WTC11 (cell line): ENCODE measurements around the gene DOP1B. TPM values are rescaled to one million over a fixed set of nuclear protein-coding genes. Genes with fewer than 3 reads are reported as not detected.

Source experiments
- ATAC-seq: fragments of 200-7000 bp; cut with Tn5 transposase; 2 replicates; pipeline ENCODE4 v1.10.0; 2021; ENCODE audit warnings: mild to moderate bottlenecking, moderate library complexity
- CTCF ChIA-PET: fragments of 300-600 bp; sonication (Branson Sonifier 250); formaldehyde crosslinking; loops from one replicate; lab custom pipeline; 2021; ENCODE audit warnings: antibody characterized with exemption; lab: Charles Lee
- POLR2A ChIA-PET: fragments of 350-600 bp; sonication (Branson Sonifier 250); formaldehyde crosslinking; loops from one replicate; lab custom pipeline; 2021; ENCODE audit warnings: antibody characterized with exemption; lab: Charles Lee
- DNase-seq: peaks from one replicate; pipeline ENCODE4 v3.0.0; 2021; ENCODE audit warnings: low spot score
- H3K27ac Mint-ChIP-seq: 2 replicates; pipeline ENCODE4 v1.8.0; 2021; ENCODE audit warnings: mixed read lengths
- H3K27me3 Mint-ChIP-seq: 2 replicates; pipeline ENCODE4 v1.8.0; 2021; ENCODE audit warnings: low read depth, mild to moderate bottlenecking, moderate library complexity, mixed read lengths
- H3K36me3 Mint-ChIP-seq: 2 replicates; pipeline ENCODE4 v1.8.0; 2021; ENCODE audit warnings: mixed read lengths
- H3K4me1 Mint-ChIP-seq: 2 replicates; pipeline ENCODE4 v1.8.0; 2022; ENCODE audit warnings: mixed read lengths
- H3K4me3 Mint-ChIP-seq: 2 replicates; pipeline ENCODE4 v1.8.0; 2021; ENCODE audit warnings: mild to moderate bottlenecking, moderate library complexity, mixed read lengths
- H3K9me3 Mint-ChIP-seq: 2 replicates; pipeline ENCODE4 v1.8.0; 2021; ENCODE audit warnings: mixed read lengths
- CREB1 ChIP-seq: sonication (generic); formaldehyde crosslinking; IDR thresholded peaks from 2 replicates; pipeline ENCODE4 v1.8.0; 2023; ENCODE audit warnings: mild to moderate bottlenecking, missing genetic modification reagents
- EMX1 ChIP-seq: fragments of 250-450 bp; sonication (Bioruptor Pico); IDR thresholded peaks from 2 replicates; pipeline ENCODE4 v1.8.0; 2021; ENCODE audit warnings: mild to moderate bottlenecking
- ESRRA ChIP-seq: sonication (generic); formaldehyde crosslinking; IDR thresholded peaks from 2 replicates; pipeline ENCODE4 v1.8.1; 2022; ENCODE audit warnings: mild to moderate bottlenecking, missing genetic modification reagents, borderline replicate concordance
- FOXJ3 ChIP-seq: sonication (generic); formaldehyde crosslinking; IDR thresholded peaks from 2 replicates; pipeline ENCODE4 v1.9.0; 2021; ENCODE audit warnings: missing genetic modification reagents, mild to moderate bottlenecking, borderline replicate concordance
- FOXK1 ChIP-seq: sonication (generic); formaldehyde crosslinking; IDR thresholded peaks from 2 replicates; pipeline ENCODE4 v1.8.0; 2022; ENCODE audit warnings: mild to moderate bottlenecking, moderate library complexity, missing genetic modification reagents
- GRHL2 ChIP-seq: fragments of 250-450 bp; sonication (Bioruptor Pico); IDR thresholded peaks from 2 replicates; pipeline ENCODE4 v1.8.0; 2022; ENCODE audit warnings: mild to moderate bottlenecking, moderate library complexity; ENCODE audit not compliant: insufficient replicate concordance, severe bottlenecking
- GTF2I ChIP-seq: fragments of 250-450 bp; sonication (Bioruptor Pico); conservative IDR thresholded peaks from 2 replicates; pipeline ENCODE4 v1.4.0; 2021; ENCODE audit warnings: mild to moderate bottlenecking
- KAT7 ChIP-seq: sonication (generic); formaldehyde crosslinking; IDR thresholded peaks from 2 replicates; pipeline ENCODE4 v1.8.1; 2023; ENCODE audit warnings: missing genetic modification reagents, mild to moderate bottlenecking, borderline replicate concordance
- NFE2L1 ChIP-seq: sonication (generic); formaldehyde crosslinking; IDR thresholded peaks from 2 replicates; pipeline ENCODE4 v1.8.1; 2023; ENCODE audit warnings: missing genetic modification reagents
- NFYB ChIP-seq: sonication (generic); formaldehyde crosslinking; conservative IDR thresholded peaks from 2 replicates; pipeline ENCODE4 v1.8.0; 2022; ENCODE audit warnings: low read depth, missing genetic modification reagents
- SMAD4 ChIP-seq: sonication (generic); formaldehyde crosslinking; IDR thresholded peaks from 2 replicates; pipeline ENCODE4 v1.8.0; 2022; ENCODE audit warnings: mild to moderate bottlenecking, missing genetic modification reagents
- SOX15 ChIP-seq: fragments of 250-450 bp; sonication (Bioruptor Pico); IDR thresholded peaks from 2 replicates; pipeline ENCODE4 v1.9.0; 2021; ENCODE audit warnings: mild to moderate bottlenecking
- SP1 ChIP-seq: sonication (generic); formaldehyde crosslinking; conservative IDR thresholded peaks from 2 replicates; pipeline ENCODE4 v1.8.1; 2022; ENCODE audit warnings: missing genetic modification reagents
- TEAD1 ChIP-seq: sonication (generic); formaldehyde crosslinking; IDR thresholded peaks from 2 replicates; pipeline ENCODE4 v1.8.0; 2022; ENCODE audit warnings: mild to moderate bottlenecking, missing genetic modification reagents
- TP53 ChIP-seq: sonication (generic); formaldehyde crosslinking; IDR thresholded peaks from 2 replicates; pipeline ENCODE4 v1.8.1; 2023; ENCODE audit warnings: mild to moderate bottlenecking, missing genetic modification reagents
- ZNF138 ChIP-seq: sonication (generic); formaldehyde crosslinking; conservative IDR thresholded peaks from 2 replicates; pipeline ENCODE4 v1.8.1; 2022; ENCODE audit warnings: mild to moderate bottlenecking, moderate library complexity, missing genetic modification reagents
- ZNF263 ChIP-seq: sonication (generic); formaldehyde crosslinking; IDR thresholded peaks from 2 replicates; pipeline ENCODE4 v1.8.1; 2022; ENCODE audit warnings: low read depth, mild to moderate bottlenecking, moderate library complexity, missing genetic modification reagents
- ZNF396 ChIP-seq: fragments of 250-450 bp; sonication (Bioruptor Pico); IDR thresholded peaks from 2 replicates; pipeline ENCODE4 v1.8.0; 2021; ENCODE audit warnings: mild to moderate bottlenecking, moderate library complexity, borderline replicate concordance
- ZNF423 ChIP-seq: fragments of 250-450 bp; sonication (Bioruptor Pico); IDR thresholded peaks from 2 replicates; pipeline ENCODE4 v2.1.2; 2022; ENCODE audit warnings: mild to moderate bottlenecking, moderate library complexity
- total RNA-seq: library from RNA; stranded (reverse); gene quantifications from 3 replicates; pipeline ENCODE4 v1.2.3, GENCODE V29; 2021
- TF ChIP-seq, protein P1 (sequence below): sonication (generic); formaldehyde crosslinking; IDR thresholded peaks from 2 replicates; pipeline ENCODE4 v1.8.0; 2022; ENCODE audit warnings: missing genetic modification reagents
- TF ChIP-seq, protein P2 (sequence below): sonication (generic); formaldehyde crosslinking; IDR thresholded peaks from 2 replicates; pipeline ENCODE4 v1.8.1; 2023; ENCODE audit warnings: mild to moderate bottlenecking, moderate library complexity, missing genetic modification reagents
- TF ChIP-seq, protein P3 (sequence below): fragments of 250-450 bp; sonication (Bioruptor Pico); IDR thresholded peaks from 2 replicates; pipeline ENCODE4 v1.9.0; 2021; ENCODE audit warnings: moderate library complexity, mild to moderate bottlenecking, inconsistent platforms, borderline replicate concordance
- TF ChIP-seq, protein P4 (sequence below): fragments of 250-450 bp; sonication (Bioruptor Pico); IDR thresholded peaks from 2 replicates; pipeline ENCODE4 v1.9.0; 2021; ENCODE audit warnings: mild to moderate bottlenecking
- TF ChIP-seq, protein P5 (sequence below): sonication (generic); formaldehyde crosslinking; IDR thresholded peaks from 2 replicates; pipeline ENCODE4 v1.8.1; 2022; ENCODE audit warnings: low read depth, missing genetic modification reagents, borderline replicate concordance

DOP1B gene
- total RNA-seq, 1 experiment from 2014 or later: 11.4 TPM

DNA sequence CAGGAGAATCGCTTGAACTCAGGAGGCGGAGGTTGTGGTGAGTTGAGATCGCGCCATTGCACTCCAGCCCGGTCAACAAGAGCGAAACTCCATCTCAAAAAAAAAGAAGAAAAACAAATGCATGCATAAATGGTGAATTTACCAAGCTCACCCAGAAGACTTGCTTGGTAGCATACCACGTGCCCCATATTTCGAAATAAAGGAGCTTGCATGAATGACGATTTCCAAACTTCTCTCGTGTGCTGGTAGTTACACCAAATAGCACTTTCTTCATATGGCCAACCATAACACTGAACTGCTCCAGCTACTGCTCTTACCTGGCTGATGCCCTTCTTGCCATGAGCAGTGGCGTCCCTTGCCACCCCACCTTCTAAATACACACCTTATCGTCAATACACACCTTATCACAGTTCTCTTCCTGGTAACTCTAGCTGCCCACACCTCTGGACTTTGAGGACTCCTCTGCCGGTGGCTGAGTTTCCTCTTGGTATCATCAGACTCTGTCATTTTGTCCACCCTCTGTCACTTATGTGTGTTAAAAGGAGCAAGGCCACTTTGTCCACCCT lies 2.8 kb downstream of the DOP1B start:
- CTCF ChIA-PET: no interaction called here
- ATAC-seq (no peak), DNase-seq (no peak)
- Mint-ChIP-seq H3K4me1 (peaks cover 9% of the 10 kb centered on the region), H3K36me3 (no peaks in the 10 kb centered on the region), H3K27me3 (peaks cover 30% of the 10 kb centered on the region), H3K4me3 (no peak overlapping the region), H3K9me3 (no peaks in the 10 kb centered on the region), H3K27ac (no peak overlapping the region)
- POLR2A ChIA-PET: interaction anchor here (0.5 kb wide), 1 partner anchor 160 kb away, joined by 3 read pairs; the partner anchor contains the start of gene MORC3
- TF ChIP-seq, protein P1, sequence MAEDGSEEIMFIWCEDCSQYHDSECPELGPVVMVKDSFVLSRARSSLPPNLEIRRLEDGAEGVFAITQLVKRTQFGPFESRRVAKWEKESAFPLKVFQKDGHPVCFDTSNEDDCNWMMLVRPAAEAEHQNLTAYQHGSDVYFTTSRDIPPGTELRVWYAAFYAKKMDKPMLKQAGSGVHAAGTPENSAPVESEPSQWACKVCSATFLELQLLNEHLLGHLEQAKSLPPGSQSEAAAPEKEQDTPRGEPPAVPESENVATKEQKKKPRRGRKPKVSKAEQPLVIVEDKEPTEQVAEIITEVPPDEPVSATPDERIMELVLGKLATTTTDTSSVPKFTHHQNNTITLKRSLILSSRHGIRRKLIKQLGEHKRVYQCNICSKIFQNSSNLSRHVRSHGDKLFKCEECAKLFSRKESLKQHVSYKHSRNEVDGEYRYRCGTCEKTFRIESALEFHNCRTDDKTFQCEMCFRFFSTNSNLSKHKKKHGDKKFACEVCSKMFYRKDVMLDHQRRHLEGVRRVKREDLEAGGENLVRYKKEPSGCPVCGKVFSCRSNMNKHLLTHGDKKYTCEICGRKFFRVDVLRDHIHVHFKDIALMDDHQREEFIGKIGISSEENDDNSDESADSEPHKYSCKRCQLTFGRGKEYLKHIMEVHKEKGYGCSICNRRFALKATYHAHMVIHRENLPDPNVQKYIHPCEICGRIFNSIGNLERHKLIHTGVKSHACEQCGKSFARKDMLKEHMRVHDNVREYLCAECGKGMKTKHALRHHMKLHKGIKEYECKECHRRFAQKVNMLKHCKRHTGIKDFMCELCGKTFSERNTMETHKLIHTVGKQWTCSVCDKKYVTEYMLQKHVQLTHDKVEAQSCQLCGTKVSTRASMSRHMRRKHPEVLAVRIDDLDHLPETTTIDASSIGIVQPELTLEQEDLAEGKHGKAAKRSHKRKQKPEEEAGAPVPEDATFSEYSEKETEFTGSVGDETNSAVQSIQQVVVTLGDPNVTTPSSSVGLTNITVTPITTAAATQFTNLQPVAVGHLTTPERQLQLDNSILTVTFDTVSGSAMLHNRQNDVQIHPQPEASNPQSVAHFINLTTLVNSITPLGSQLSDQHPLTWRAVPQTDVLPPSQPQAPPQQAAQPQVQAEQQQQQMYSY: no peak
- TF ChIP-seq FOXJ3 (CRISPR knock-in tag): no peak
- no peak for TF ChIP-seq ZNF396 (CRISPR knock-in tag)
- no peak for TF ChIP-seq TP53 (CRISPR knock-in tag)
- no peak for TF ChIP-seq EMX1 (CRISPR knock-in tag)
- TF ChIP-seq, protein P2, sequence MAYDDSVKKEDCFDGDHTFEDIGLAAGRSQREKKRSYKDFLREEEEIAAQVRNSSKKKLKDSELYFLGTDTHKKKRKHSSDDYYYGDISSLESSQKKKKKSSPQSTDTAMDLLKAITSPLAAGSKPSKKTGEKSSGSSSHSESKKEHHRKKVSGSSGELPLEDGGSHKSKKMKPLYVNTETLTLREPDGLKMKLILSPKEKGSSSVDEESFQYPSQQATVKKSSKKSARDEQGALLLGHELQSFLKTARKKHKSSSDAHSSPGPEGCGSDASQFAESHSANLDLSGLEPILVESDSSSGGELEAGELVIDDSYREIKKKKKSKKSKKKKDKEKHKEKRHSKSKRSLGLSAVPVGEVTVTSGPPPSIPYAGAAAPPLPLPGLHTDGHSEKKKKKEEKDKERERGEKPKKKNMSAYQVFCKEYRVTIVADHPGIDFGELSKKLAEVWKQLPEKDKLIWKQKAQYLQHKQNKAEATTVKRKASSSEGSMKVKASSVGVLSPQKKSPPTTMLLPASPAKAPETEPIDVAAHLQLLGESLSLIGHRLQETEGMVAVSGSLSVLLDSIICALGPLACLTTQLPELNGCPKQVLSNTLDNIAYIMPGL (CRISPR knock-in tag): no peak
- no peak for TF ChIP-seq KAT7 (CRISPR knock-in tag)
- no peak for TF ChIP-seq ZNF138 (CRISPR knock-in tag)
- TF ChIP-seq, protein P3, sequence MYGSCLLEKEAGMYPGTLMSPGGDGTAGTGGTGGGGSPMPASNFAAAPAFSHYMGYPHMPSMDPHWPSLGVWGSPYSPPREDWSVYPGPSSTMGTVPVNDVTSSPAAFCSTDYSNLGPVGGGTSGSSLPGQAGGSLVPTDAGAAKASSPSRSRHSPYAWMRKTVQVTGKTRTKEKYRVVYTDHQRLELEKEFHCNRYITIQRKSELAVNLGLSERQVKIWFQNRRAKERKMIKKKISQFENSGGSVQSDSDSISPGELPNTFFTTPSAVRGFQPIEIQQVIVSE: no peak
- TF ChIP-seq NFE2L1 (CRISPR knock-in tag): no peak
- no peak for TF ChIP-seq GRHL2
- TF ChIP-seq, protein P4, sequence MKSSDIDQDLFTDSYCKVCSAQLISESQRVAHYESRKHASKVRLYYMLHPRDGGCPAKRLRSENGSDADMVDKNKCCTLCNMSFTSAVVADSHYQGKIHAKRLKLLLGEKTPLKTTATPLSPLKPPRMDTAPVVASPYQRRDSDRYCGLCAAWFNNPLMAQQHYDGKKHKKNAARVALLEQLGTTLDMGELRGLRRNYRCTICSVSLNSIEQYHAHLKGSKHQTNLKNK: no peak
- TF ChIP-seq TEAD1 (CRISPR knock-in tag): no peak
- TF ChIP-seq SP1: no peak
- TF ChIP-seq CREB1 (CRISPR knock-in tag): no peak
- no peak for TF ChIP-seq GTF2I (CRISPR knock-in tag)
- TF ChIP-seq ZNF423 (CRISPR knock-in tag): no peak
- no peak for TF ChIP-seq SOX15 (CRISPR knock-in tag)

DNA sequence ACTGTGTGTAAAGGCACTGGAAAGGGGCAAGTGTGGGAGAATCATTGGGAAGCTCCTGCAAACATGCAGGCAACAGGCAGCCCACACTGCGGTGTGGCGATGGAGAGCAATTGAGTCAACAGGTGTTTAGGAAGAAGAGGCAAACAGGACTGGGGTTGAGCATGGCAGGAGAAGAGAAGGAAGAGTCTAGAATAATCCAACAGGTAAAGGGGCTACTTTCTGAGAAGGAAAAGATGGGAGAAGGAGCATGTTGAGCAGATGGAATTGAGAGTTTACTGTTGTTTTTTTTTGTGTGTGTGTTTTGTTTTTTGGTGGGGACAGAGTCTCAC lies 4.2 kb downstream of the DOP1B start:
- ATAC-seq (no peak), DNase-seq (no peak)
- TF ChIP-seq ESRRA (CRISPR knock-in tag) (no peak), SMAD4 (CRISPR knock-in tag) (no peak), FOXK1 (CRISPR knock-in tag) (no peak), NFYB (CRISPR knock-in tag) (no peak), ZNF138 (CRISPR knock-in tag) (no peak), ZNF263 (no peak), CREB1 (CRISPR knock-in tag) (no peak)
- TF ChIP-seq, protein P5, sequence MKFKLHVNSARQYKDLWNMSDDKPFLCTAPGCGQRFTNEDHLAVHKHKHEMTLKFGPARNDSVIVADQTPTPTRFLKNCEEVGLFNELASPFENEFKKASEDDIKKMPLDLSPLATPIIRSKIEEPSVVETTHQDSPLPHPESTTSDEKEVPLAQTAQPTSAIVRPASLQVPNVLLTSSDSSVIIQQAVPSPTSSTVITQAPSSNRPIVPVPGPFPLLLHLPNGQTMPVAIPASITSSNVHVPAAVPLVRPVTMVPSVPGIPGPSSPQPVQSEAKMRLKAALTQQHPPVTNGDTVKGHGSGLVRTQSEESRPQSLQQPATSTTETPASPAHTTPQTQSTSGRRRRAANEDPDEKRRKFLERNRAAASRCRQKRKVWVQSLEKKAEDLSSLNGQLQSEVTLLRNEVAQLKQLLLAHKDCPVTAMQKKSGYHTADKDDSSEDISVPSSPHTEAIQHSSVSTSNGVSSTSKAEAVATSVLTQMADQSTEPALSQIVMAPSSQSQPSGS (CRISPR knock-in tag): no peak
- no peaks in the 10 kb centered on the region for H3K36me3 Mint-ChIP-seq
- H3K27me3 Mint-ChIP-seq: peaks cover 16% of the 10 kb centered on the region
- H3K4me3 Mint-ChIP-seq: no peak overlapping the region
- POLR2A ChIA-PET: no interaction called here
- CTCF ChIA-PET: no interaction called here
- H3K27ac Mint-ChIP-seq: peak overlapping the region; percentile 19
- 0 out of 2 replicates have a peak, but pooled peaks cover 3% of the 10 kb centered on the region for H3K4me1 Mint-ChIP-seq
- H3K9me3 Mint-ChIP-seq: no peaks in the 10 kb centered on the region
